WTC11 (cell line): ENCODE data around the gene IGFBPL1. TPM values are rescaled to one million over a fixed set of nuclear protein-coding genes. Genes with fewer than 3 reads are reported as not detected.
"Not testable (repeated sequence)": the region's sequence is repeated elsewhere in the genome, so short reads cannot be mapped to it uniquely, and the experiment has no call there.

ENCODE experiments used
- ATAC-seq: fragments of 200-7000 bp; cut with Tn5 transposase; 2 replicates; pipeline ENCODE4 v1.10.0; 2021; ENCODE audit warnings: mild to moderate bottlenecking, moderate library complexity
- CTCF ChIA-PET: fragments of 300-600 bp; sonication (Branson Sonifier 250); formaldehyde crosslinking; loops from one replicate; lab custom pipeline; 2021; ENCODE audit warnings: antibody characterized with exemption; lab: Charles Lee
- POLR2A ChIA-PET: fragments of 350-600 bp; sonication (Branson Sonifier 250); formaldehyde crosslinking; loops from one replicate; lab custom pipeline; 2021; ENCODE audit warnings: antibody characterized with exemption; lab: Charles Lee
- DNase-seq: peaks from one replicate; pipeline ENCODE4 v3.0.0; 2021; ENCODE audit warnings: low spot score
- H3K27ac Mint-ChIP-seq: 2 replicates; pipeline ENCODE4 v1.8.0; 2021; ENCODE audit warnings: mixed read lengths
- H3K27me3 Mint-ChIP-seq: 2 replicates; pipeline ENCODE4 v1.8.0; 2021; ENCODE audit warnings: low read depth, mild to moderate bottlenecking, moderate library complexity, mixed read lengths
- H3K36me3 Mint-ChIP-seq: 2 replicates; pipeline ENCODE4 v1.8.0; 2021; ENCODE audit warnings: mixed read lengths
- H3K4me1 Mint-ChIP-seq: 2 replicates; pipeline ENCODE4 v1.8.0; 2022; ENCODE audit warnings: mixed read lengths
- H3K4me3 Mint-ChIP-seq: 2 replicates; pipeline ENCODE4 v1.8.0; 2021; ENCODE audit warnings: mild to moderate bottlenecking, moderate library complexity, mixed read lengths
- H3K9me3 Mint-ChIP-seq: 2 replicates; pipeline ENCODE4 v1.8.0; 2021; ENCODE audit warnings: mixed read lengths
- ATF2 ChIP-seq: sonication (generic); formaldehyde crosslinking; IDR thresholded peaks from 2 replicates; pipeline ENCODE4 v1.8.1; 2022; ENCODE audit warnings: low read depth, missing genetic modification reagents, borderline replicate concordance
- ATF6 ChIP-seq: sonication (generic); formaldehyde crosslinking; IDR thresholded peaks from 2 replicates; pipeline ENCODE4 v1.8.1; 2023; ENCODE audit warnings: mild to moderate bottlenecking, missing genetic modification reagents
- CBFB ChIP-seq: sonication (generic); formaldehyde crosslinking; IDR thresholded peaks from 2 replicates; pipeline ENCODE4 v1.8.1; 2022; ENCODE audit warnings: mild to moderate bottlenecking, low read depth, missing genetic modification reagents
- CREB1 ChIP-seq: sonication (generic); formaldehyde crosslinking; IDR thresholded peaks from 2 replicates; pipeline ENCODE4 v1.8.0; 2023; ENCODE audit warnings: mild to moderate bottlenecking, missing genetic modification reagents
- CREM ChIP-seq: sonication (generic); formaldehyde crosslinking; IDR thresholded peaks from 2 replicates; pipeline ENCODE4 v1.8.1; 2022; ENCODE audit warnings: mild to moderate bottlenecking, missing genetic modification reagents, moderate library complexity
- CTCF ChIP-seq: fragments of 200-600 bp; IDR thresholded peaks from 2 replicates; pipeline ENCODE4 v1.8.0; 2022; ENCODE audit warnings: antibody characterized with exemption
- ERG ChIP-seq: fragments of 250-450 bp; sonication (Bioruptor Pico); IDR thresholded peaks from 2 replicates; pipeline ENCODE4 v1.8.0; 2021; ENCODE audit warnings: mild to moderate bottlenecking
- ESRRA ChIP-seq: sonication (generic); formaldehyde crosslinking; IDR thresholded peaks from 2 replicates; pipeline ENCODE4 v1.8.1; 2022; ENCODE audit warnings: mild to moderate bottlenecking, missing genetic modification reagents, borderline replicate concordance
- FOXP1 ChIP-seq: sonication (generic); formaldehyde crosslinking; IDR thresholded peaks from 2 replicates; pipeline ENCODE4 v1.8.0; 2022; ENCODE audit warnings: missing genetic modification reagents, mild to moderate bottlenecking, moderate library complexity, borderline replicate concordance
- GRHL2 ChIP-seq: fragments of 250-450 bp; sonication (Bioruptor Pico); IDR thresholded peaks from 2 replicates; pipeline ENCODE4 v1.8.0; 2022; ENCODE audit warnings: mild to moderate bottlenecking, moderate library complexity; ENCODE audit not compliant: insufficient replicate concordance, severe bottlenecking
- JUN ChIP-seq: sonication (generic); formaldehyde crosslinking; IDR thresholded peaks from 2 replicates; pipeline ENCODE4 v1.8.0; 2023; ENCODE audit warnings: mild to moderate bottlenecking, missing genetic modification reagents
- MAX ChIP-seq: sonication (generic); formaldehyde crosslinking; IDR thresholded peaks from 2 replicates; pipeline ENCODE4 v1.8.0; 2022; ENCODE audit warnings: mild to moderate bottlenecking, missing genetic modification reagents
- NFATC4 ChIP-seq: fragments of 250-450 bp; sonication (Bioruptor Pico); IDR thresholded peaks from 2 replicates; pipeline ENCODE4 v1.9.0; 2021; ENCODE audit warnings: mild to moderate bottlenecking
- NFYB ChIP-seq: sonication (generic); formaldehyde crosslinking; conservative IDR thresholded peaks from 2 replicates; pipeline ENCODE4 v1.8.0; 2022; ENCODE audit warnings: low read depth, missing genetic modification reagents
- NR1H2 ChIP-seq: sonication (generic); formaldehyde crosslinking; IDR thresholded peaks from 2 replicates; pipeline ENCODE4 v1.9.0; 2021; ENCODE audit warnings: mild to moderate bottlenecking, moderate library complexity, missing genetic modification reagents
- SMAD3 ChIP-seq: sonication (generic); formaldehyde crosslinking; IDR thresholded peaks from 2 replicates; pipeline ENCODE4 v1.8.0; 2022; ENCODE audit warnings: missing genetic modification reagents, mild to moderate bottlenecking, borderline replicate concordance
- TEAD1 ChIP-seq: sonication (generic); formaldehyde crosslinking; IDR thresholded peaks from 2 replicates; pipeline ENCODE4 v1.8.0; 2022; ENCODE audit warnings: mild to moderate bottlenecking, missing genetic modification reagents
- TP53 ChIP-seq: sonication (generic); formaldehyde crosslinking; IDR thresholded peaks from 2 replicates; pipeline ENCODE4 v1.8.1; 2023; ENCODE audit warnings: mild to moderate bottlenecking, missing genetic modification reagents
- USF1 ChIP-seq: sonication (generic); formaldehyde crosslinking; IDR thresholded peaks from 2 replicates; pipeline ENCODE4 v1.8.0; 2022; ENCODE audit warnings: mild to moderate bottlenecking, missing genetic modification reagents
- ZNF121 ChIP-seq: sonication (generic); formaldehyde crosslinking; IDR thresholded peaks from 2 replicates; pipeline ENCODE4 v1.8.0; 2023; ENCODE audit warnings: missing genetic modification reagents
- ZNF232 ChIP-seq: sonication (generic); formaldehyde crosslinking; IDR thresholded peaks from 2 replicates; pipeline ENCODE4 v1.8.0; 2022; ENCODE audit warnings: mild to moderate bottlenecking, missing genetic modification reagents
- ZNF263 ChIP-seq: sonication (generic); formaldehyde crosslinking; IDR thresholded peaks from 2 replicates; pipeline ENCODE4 v1.8.1; 2022; ENCODE audit warnings: low read depth, mild to moderate bottlenecking, moderate library complexity, missing genetic modification reagents
- ZNF317 ChIP-seq: sonication (generic); formaldehyde crosslinking; IDR thresholded peaks from 2 replicates; pipeline ENCODE4 v1.8.1; 2023; ENCODE audit warnings: low read depth, mild to moderate bottlenecking, moderate library complexity, missing genetic modification reagents, borderline replicate concordance
- ZNF425 ChIP-seq: fragments of 250-450 bp; sonication (Bioruptor Pico); conservative IDR thresholded peaks from 2 replicates; pipeline ENCODE4 v1.9.0; 2021; ENCODE audit warnings: mild to moderate bottlenecking
- ZNF671 ChIP-seq: fragments of 250-450 bp; sonication (Bioruptor Pico); IDR thresholded peaks from 2 replicates; pipeline ENCODE4 v1.8.0; 2021; ENCODE audit warnings: mild to moderate bottlenecking
- total RNA-seq: library from RNA; stranded (reverse); gene quantifications from 3 replicates; pipeline ENCODE4 v1.2.3, GENCODE V29; 2021

The IGFBPL1 gene
- total RNA-seq, 1 experiment from 2014 or later = 36.7 TPM

- POLR2A ChIA-PET = no interaction called here
- TF ChIP-seq NFYB = no peak
- TF ChIP-seq USF1 = no peak
- no peak for TF ChIP-seq ZNF121
- no peak for TF ChIP-seq SMAD3 (CRISPR knock-in tag)
- TF ChIP-seq ZNF317 (CRISPR knock-in tag) = no peak
- TF ChIP-seq ZNF425 = no peak
- TF ChIP-seq ATF6 (CRISPR knock-in tag) = no peak
- TF ChIP-seq TP53 (CRISPR knock-in tag) = no peak
- no peak for TF ChIP-seq CBFB (CRISPR knock-in tag)
- TF ChIP-seq MAX = no peak
- TF ChIP-seq ATF2 (CRISPR knock-in tag) = no peak
- no peak for TF ChIP-seq NR1H2 (CRISPR knock-in tag)
- no peak for TF ChIP-seq NFATC4
- TF ChIP-seq JUN (CRISPR knock-in tag) = no peak
- no peak for TF ChIP-seq ZNF671 (CRISPR knock-in tag)
- TF ChIP-seq GRHL2 (CRISPR knock-in tag) = no peak
- H3K9me3 Mint-ChIP-seq = no peaks in the 10 kb centered on the region
- peaks cover 17% of the 10 kb centered on the region for H3K36me3 Mint-ChIP-seq
- no peak overlapping the region for H3K4me3 Mint-ChIP-seq
- ATAC-seq = no peak
- no peaks in the 10 kb centered on the region for H3K27me3 Mint-ChIP-seq
- H3K27ac Mint-ChIP-seq = no peak overlapping the region
- CTCF ChIA-PET = interaction anchor here (1.1 kb wide), 1 partner anchor 15 kb away, joined by 5 read pairs; no protein-coding TSS in a partner anchor
- DNase-seq = no peak
- peaks cover 8% of the 10 kb centered on the region for H3K4me1 Mint-ChIP-seq
Measured at GRCh38 chr9:38401994-38402393, 22.3 kb downstream of the IGFBPL1 start.

- ATAC-seq, DNase-seq, H3K4me3 Mint-ChIP-seq, H3K27me3 Mint-ChIP-seq, H3K27ac Mint-ChIP-seq, POLR2A ChIA-PET, H3K4me1 Mint-ChIP-seq, H3K9me3 Mint-ChIP-seq: not testable (repeated sequence)
- peaks cover 32% of the 10 kb centered on the region for H3K36me3 Mint-ChIP-seq
- CTCF ChIA-PET = interaction anchor here (1.5 to 1.9 kb wide), 2 partner anchors 17 to 382 kb away, joined by 5 to 6 read pairs; no protein-coding TSS in a partner anchor
Measured at GRCh38 chr9:38399191-38399590, 25.1 kb downstream of the IGFBPL1 start.

GRCh38 chr9:38396371-38396671 lies 27.9 kb downstream of the IGFBPL1 start:
- CTCF ChIA-PET = no interaction called here
- H3K4me3 Mint-ChIP-seq = no peak overlapping the region

More at GRCh38 chr9:38396371-38396671, 27.9 kb downstream of the IGFBPL1 start:
- ATAC-seq = no peak
- Mint-ChIP-seq H3K27ac (no peak overlapping the region), H3K36me3 (peaks cover 32% of the 10 kb centered on the region), H3K4me1 (peaks cover 24% of the 10 kb centered on the region), H3K9me3 (no peaks in the 10 kb centered on the region), H3K27me3 (peaks cover 7% of the 10 kb centered on the region; the same call in 1 of the 2 replicates)
- POLR2A ChIA-PET = no interaction called here
- no peak for DNase-seq
- TF ChIP-seq SMAD3 (CRISPR knock-in tag) (no peak), CREM (CRISPR knock-in tag) (no peak), JUN (CRISPR knock-in tag) (no peak), NR1H2 (CRISPR knock-in tag) (no peak), ZNF263 (CRISPR knock-in tag) (no peak), ZNF671 (CRISPR knock-in tag) (no peak), TEAD1 (CRISPR knock-in tag) (no peak), CREB1 (CRISPR knock-in tag) (no peak), ZNF232 (CRISPR knock-in tag) (no peak), ESRRA (CRISPR knock-in tag) (no peak), FOXP1 (CRISPR knock-in tag) (no peak), ERG (CRISPR knock-in tag) (no peak), CTCF (no peak)
